Mesenchymal stem cell (in vitro differentiated cells and primary cell): Measurements from ENCODE around the gene ZNF79.

Source experiments
- DNase-seq: peaks from one replicate; pipeline ENCODE4 v3.0.0-alpha.2; 2013
- H2AFZ ChIP-seq: one replicate; pipeline ENCODE4 v1.6.1; 2013; ENCODE audit warnings: low read depth, mild to moderate bottlenecking, control low read depth, inconsistent platforms, low read length, moderate library complexity
- H2AK5ac ChIP-seq: 2 replicates; pipeline ENCODE4 v1.6.1; 2013; ENCODE audit warnings: low read length, moderate library complexity, mild to moderate bottlenecking, inconsistent platforms; ENCODE audit not compliant: severe bottlenecking
- H2BK120ac ChIP-seq: one replicate; pipeline ENCODE4 v1.6.1; 2013; ENCODE audit warnings: low read depth, mild to moderate bottlenecking, inconsistent platforms, low read length, moderate library complexity
- H2BK12ac ChIP-seq, 2 experiments: one replicate each; pipeline ENCODE4 v1.6.1; 2013; ENCODE audit warnings: inconsistent platforms in 2 of 2, low read length in 2 of 2, mild to moderate bottlenecking in 2 of 2, moderate library complexity in 2 of 2, control low read depth in 1 of 2
- H2BK15ac ChIP-seq: one replicate; pipeline ENCODE4 v1.6.1; 2013; ENCODE audit warnings: mild to moderate bottlenecking, low read depth, inconsistent platforms; ENCODE audit not compliant: poor library complexity, severe bottlenecking
- H2BK5ac ChIP-seq: 2 replicates; pipeline ENCODE4 v1.6.1; 2013; ENCODE audit warnings: low read depth, mild to moderate bottlenecking, low read length, control low read depth, inconsistent platforms; ENCODE audit not compliant: poor library complexity, severe bottlenecking
- H3K14ac ChIP-seq, 2 experiments: one replicate each; pipeline ENCODE4 v1.6.1; 2013; ENCODE audit warnings: inconsistent platforms in 2 of 2, low read length in 2 of 2, control low read depth in 1 of 2, mild to moderate bottlenecking in 1 of 2, moderate library complexity in 1 of 2
- H3K18ac ChIP-seq, 2 experiments: one replicate each; pipeline ENCODE4 v1.6.1; 2013; ENCODE audit warnings: inconsistent platforms in 2 of 2, low read length in 2 of 2, control low read depth in 1 of 2, low read depth in 1 of 2, mild to moderate bottlenecking in 1 of 2
- H3K23ac ChIP-seq, 2 experiments: one replicate each; pipeline ENCODE4 v1.6.1; 2013; ENCODE audit warnings: inconsistent platforms in 2 of 2, low read length in 2 of 2, mild to moderate bottlenecking in 2 of 2, moderate library complexity in 2 of 2, control low read depth in 1 of 2
- H3K27ac ChIP-seq: 2 replicates; pipeline ENCODE4 v1.5.1; 2013; ENCODE audit warnings: mild to moderate bottlenecking, moderate library complexity, low read length, control low read depth, inconsistent platforms; ENCODE audit not compliant: poor library complexity, severe bottlenecking
- H3K27me3 ChIP-seq, 2 experiments: 2 replicates each; pipeline versions ENCODE4 v1.6.1 to v1.7.0; 2013; ENCODE audit warnings: low read length in 2 of 2, mild to moderate bottlenecking in 2 of 2, moderate library complexity in 2 of 2, control low read depth in 1 of 2, inconsistent platforms in 1 of 2; ENCODE audit not compliant: control insufficient read depth in 1 of 2, insufficient read depth in 1 of 2
- H3K36me3 ChIP-seq, 2 experiments: 2 replicates each; pipeline versions ENCODE4 v1.6.1 to v1.7.0; 2013; ENCODE audit warnings: low read length in 2 of 2, control low read depth in 1 of 2, inconsistent platforms in 1 of 2, low read depth in 1 of 2, mild to moderate bottlenecking in 1 of 2; ENCODE audit not compliant: insufficient read depth in 2 of 2, control insufficient read depth in 1 of 2
- H3K4ac ChIP-seq, 2 experiments: one replicate each; pipeline ENCODE4 v1.6.1; 2013; ENCODE audit warnings: inconsistent platforms in 2 of 2, low read length in 2 of 2, mild to moderate bottlenecking in 2 of 2, moderate library complexity in 2 of 2, control low read depth in 1 of 2, low read depth in 1 of 2
- H3K4me1 ChIP-seq: 2 replicates; pipeline ENCODE4 v1.6.1; 2013; ENCODE audit warnings: low read depth, low read length, control low read depth; ENCODE audit not compliant: control insufficient read depth, insufficient read depth
- H3K4me2 ChIP-seq: 2 replicates; pipeline ENCODE4 v1.6.1; 2013; ENCODE audit warnings: low read length, mild to moderate bottlenecking, inconsistent platforms; ENCODE audit not compliant: poor library complexity, severe bottlenecking
- H3K4me3 ChIP-seq, 2 experiments: 2 replicates each; pipeline versions ENCODE4 v1.5.1 to v1.7.0; 2013; ENCODE audit warnings: low read length in 2 of 2, mild to moderate bottlenecking in 2 of 2, control low read depth in 1 of 2, low read depth in 1 of 2; ENCODE audit not compliant: insufficient read depth in 1 of 2
- H3K79me1 ChIP-seq: replicated peaks from 2 replicates; pipeline ENCODE4 v1.6.1; 2013; ENCODE audit warnings: mild to moderate bottlenecking, control low read depth, low read length, inconsistent platforms; ENCODE audit not compliant: poor library complexity, severe bottlenecking
- H3K9ac ChIP-seq: 2 replicates; pipeline ENCODE4 v1.7.0; 2013; ENCODE audit warnings: mild to moderate bottlenecking, low read length, moderate library complexity
- H3K9me3 ChIP-seq: 2 replicates; pipeline ENCODE4 v1.7.0; 2013; ENCODE audit warnings: mild to moderate bottlenecking, low read length; ENCODE audit not compliant: control insufficient read depth
- H4K8ac ChIP-seq: one replicate; pipeline ENCODE4 v1.6.1; 2013; ENCODE audit warnings: inconsistent platforms, mild to moderate bottlenecking, low read length, moderate library complexity
- H4K91ac ChIP-seq: one replicate; pipeline ENCODE4 v1.6.1; 2013; ENCODE audit warnings: mild to moderate bottlenecking, low read length, inconsistent platforms
- WGBS: methylation state at CpG from one replicate; pipeline ENCODE4 v1.1.7; 2013; ENCODE audit warnings: mixed read lengths; 5-methylcytosine and 5-hydroxymethylcytosine counted together

Gene ZNF79

DNA sequence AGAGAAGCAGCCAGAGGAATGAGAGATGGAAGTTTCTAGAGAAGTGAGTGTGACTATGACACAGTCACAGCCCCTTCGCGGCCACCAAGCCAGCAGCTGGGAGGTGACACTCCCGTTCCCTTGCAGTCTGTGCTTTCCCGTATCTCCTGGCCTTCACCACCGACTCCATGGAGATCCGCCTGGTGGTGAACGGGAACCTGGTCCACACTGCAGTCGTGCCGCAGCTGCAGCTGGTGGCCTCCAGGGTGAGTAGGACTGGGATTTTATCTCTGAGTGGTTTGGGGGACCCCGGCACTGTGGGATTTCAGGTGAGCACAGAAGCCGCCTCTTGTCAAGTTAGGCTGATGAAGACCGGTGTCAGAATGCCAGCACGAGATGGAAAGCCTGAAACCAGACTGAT is 39.3 kb upstream of the ZNF79 start:
- H2AFZ ChIP-seq: no peak overlapping the region
- H3K4me3 ChIP-seq: no peak overlapping the region
- H3K79me1 ChIP-seq: no peaks in the 10 kb centered on the region
- WGBS: 84% methylated on average over 13 of the region's 13 CpGs
- H3K14ac ChIP-seq: no peak overlapping the region
- DNase-seq: no peak
- H2BK5ac ChIP-seq: no peak overlapping the region
- H3K9ac ChIP-seq: no peak overlapping the region
- no peak overlapping the region for H3K23ac ChIP-seq
- H2BK12ac ChIP-seq: no peak overlapping the region
- H4K91ac ChIP-seq: no peak overlapping the region
- H3K36me3 ChIP-seq: no peaks in the 10 kb centered on the region
- no peak overlapping the region for H2BK15ac ChIP-seq
- no peak overlapping the region for H3K27ac ChIP-seq
- no peak overlapping the region for H4K8ac ChIP-seq
- no peak overlapping the region for H2BK120ac ChIP-seq
- no peak overlapping the region for H2AK5ac ChIP-seq
- H3K9me3 ChIP-seq: no peaks in the 10 kb centered on the region
- no peak overlapping the region for H3K4me2 ChIP-seq
- H3K4me1 ChIP-seq: peaks cover 16% of the 10 kb centered on the region
- peak overlapping the region in 1 of 2 experiments; percentile 26 for H3K18ac ChIP-seq
- no peak overlapping the region for H3K4ac ChIP-seq
- peaks cover 29 to 91% of the 10 kb centered on the region in 2 experiments for H3K27me3 ChIP-seq

DNA sequence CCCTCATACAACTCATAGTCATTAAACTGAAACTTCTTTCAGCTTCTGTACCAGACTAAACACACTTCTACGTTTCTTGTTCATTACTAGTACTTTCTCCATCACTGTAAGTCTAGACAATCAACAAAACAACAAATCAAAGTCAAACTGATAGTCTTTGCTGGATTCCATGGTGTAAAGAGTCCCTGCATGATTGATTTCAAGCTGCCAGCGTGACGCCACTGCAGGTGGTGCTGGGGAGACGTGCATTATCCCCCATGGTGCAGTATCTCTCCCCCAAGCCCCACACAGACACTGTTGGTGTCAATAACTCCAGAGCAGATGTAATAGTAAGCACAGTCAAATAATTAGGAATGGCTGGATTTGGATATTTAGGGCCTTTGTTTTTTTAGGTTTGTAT is 37.9 kb upstream of the ZNF79 start:
- H3K9ac ChIP-seq: no peak overlapping the region
- H2BK5ac ChIP-seq: no peak overlapping the region
- no peak overlapping the region for H2BK15ac ChIP-seq
- H3K79me1 ChIP-seq: no peaks in the 10 kb centered on the region
- no peak overlapping the region for H3K4me2 ChIP-seq
- no peaks in the 10 kb centered on the region for H3K9me3 ChIP-seq
- H2AK5ac ChIP-seq: no peak overlapping the region
- no peak overlapping the region for H3K4ac ChIP-seq
- no peak for DNase-seq
- 68% methylated on average over 4 of the region's 4 CpGs for WGBS
- no peak overlapping the region for H4K8ac ChIP-seq
- no peak overlapping the region for H2BK120ac ChIP-seq
- peaks cover 29 to 88% of the 10 kb centered on the region in 2 experiments for H3K27me3 ChIP-seq
- no peak overlapping the region for H4K91ac ChIP-seq
- H2BK12ac ChIP-seq: no peak overlapping the region
- H3K4me3 ChIP-seq: no peak overlapping the region
- H3K36me3 ChIP-seq: no peaks in the 10 kb centered on the region
- no peak overlapping the region for H3K23ac ChIP-seq
- no peak overlapping the region for H3K18ac ChIP-seq
- H3K14ac ChIP-seq: no peak overlapping the region
- no peak overlapping the region for H3K27ac ChIP-seq
- no peak overlapping the region for H2AFZ ChIP-seq
- H3K4me1 ChIP-seq: peaks cover 21% of the 10 kb centered on the region

DNA sequence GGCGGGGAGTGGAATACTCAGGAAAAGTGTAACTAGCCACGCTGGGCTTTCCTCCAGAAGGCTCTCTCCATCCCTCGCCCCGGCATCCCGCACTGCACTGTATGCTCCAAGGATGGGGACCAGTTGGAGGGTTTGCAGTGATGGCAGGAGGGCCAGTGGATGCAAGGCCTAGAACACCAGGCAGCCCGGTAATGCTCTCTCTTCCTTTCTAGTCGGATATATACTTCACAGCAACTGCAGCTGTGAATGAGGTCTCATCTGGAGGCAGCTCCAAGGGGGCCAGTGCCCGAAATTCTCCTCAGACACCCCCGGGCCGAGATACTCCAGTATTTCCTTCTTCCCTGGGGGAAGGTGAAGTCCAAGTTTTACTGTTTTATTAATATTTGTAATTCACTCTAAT is 37.2 kb upstream of the ZNF79 start:
- no peak for DNase-seq
- H3K27ac ChIP-seq: no peak overlapping the region

DNA sequence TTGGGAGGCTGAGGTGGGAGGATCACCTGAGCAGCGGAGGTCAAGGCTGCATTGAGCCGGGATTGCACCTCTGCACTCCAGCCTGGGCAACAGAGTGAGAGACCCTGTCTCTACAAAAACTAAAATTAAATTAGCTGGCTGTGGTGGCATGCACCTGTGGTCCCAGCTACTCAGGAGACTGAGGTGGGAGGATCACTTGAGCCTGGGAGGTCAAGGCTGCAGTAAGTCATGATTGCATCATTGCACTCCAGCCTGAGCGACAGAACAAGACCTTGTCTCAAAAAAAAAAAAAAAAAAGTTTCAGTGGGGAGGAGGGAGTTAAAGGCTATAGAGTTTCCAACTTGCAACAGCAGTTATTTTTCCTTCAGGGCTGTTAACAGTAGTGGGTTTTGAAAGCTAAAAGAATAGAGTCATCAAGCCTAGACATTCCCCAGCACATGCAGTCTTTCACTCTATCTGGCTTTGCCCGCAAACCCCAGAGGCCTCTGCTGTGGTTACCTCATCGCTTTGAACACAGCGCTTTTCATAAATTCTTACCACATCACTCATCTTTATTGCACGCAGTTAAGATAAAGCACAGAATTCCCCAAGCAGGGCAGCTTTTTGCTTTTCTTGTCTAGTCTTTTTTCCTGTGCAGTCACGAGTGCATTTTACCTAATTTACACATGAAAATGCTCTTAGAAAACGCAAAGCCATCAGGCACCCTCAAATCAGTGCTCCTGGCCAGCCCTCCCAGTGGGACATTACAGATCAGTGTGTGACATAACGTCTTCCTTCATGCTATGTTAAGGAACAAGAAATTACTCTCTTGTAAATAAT is 35.9 kb upstream of the ZNF79 start:
- H3K18ac ChIP-seq: peak overlapping the region in 1 of 2 experiments; percentile 28
- no peak overlapping the region for H3K23ac ChIP-seq
- H3K4me2 ChIP-seq: peak overlapping the region; percentile 20
- no peak overlapping the region for H4K91ac ChIP-seq
- H2AFZ ChIP-seq: no peak overlapping the region
- peaks cover 22 to 89% of the 10 kb centered on the region in 2 experiments for H3K27me3 ChIP-seq
- WGBS: 25% methylated on average over 9 of the region's 10 CpGs
- peak overlapping the region; percentile 57 for H3K27ac ChIP-seq
- H3K4me3 ChIP-seq: no peak overlapping the region
- no peak overlapping the region for H2BK5ac ChIP-seq
- DNase-seq: peak; percentile 97
- H3K36me3 ChIP-seq: no peaks in the 10 kb centered on the region
- no peak overlapping the region for H3K14ac ChIP-seq
- H2BK12ac ChIP-seq: no peak overlapping the region
- peak overlapping the region; percentile 46 for H3K9ac ChIP-seq
- no peaks in the 10 kb centered on the region for H3K9me3 ChIP-seq
- H4K8ac ChIP-seq: no peak overlapping the region
- H3K79me1 ChIP-seq: no peaks in the 10 kb centered on the region
- H3K4me1 ChIP-seq: peaks cover 20% of the 10 kb centered on the region
- no peak overlapping the region for H3K4ac ChIP-seq
- no peak overlapping the region for H2BK15ac ChIP-seq
- H2AK5ac ChIP-seq: no peak overlapping the region
- no peak overlapping the region for H2BK120ac ChIP-seq

More for the DNA sequence above, 37.2 kb upstream of the ZNF79 start:
- Histone ChIP-seq H3K36me3 (no peaks in the 10 kb centered on the region), H3K4me2 (no peak overlapping the region), H3K27me3 (peaks cover 29 to 89% of the 10 kb centered on the region in 2 experiments), H3K4ac (no peak overlapping the region), H3K4me1 (peaks cover 20% of the 10 kb centered on the region), H3K14ac (peak overlapping the region in 1 of 2 experiments; percentile 26), H2BK15ac (no peak overlapping the region), H3K9ac (no peak overlapping the region), H4K8ac (no peak overlapping the region), H3K4me3 (no peak overlapping the region), H2AFZ (no peak overlapping the region), H2BK120ac (no peak overlapping the region), H3K79me1 (no peaks in the 10 kb centered on the region), H2AK5ac (no peak overlapping the region), H3K23ac (no peak overlapping the region), H3K9me3 (no peaks in the 10 kb centered on the region), H2BK5ac (no peak overlapping the region), H2BK12ac (no peak overlapping the region), H3K18ac (no peak overlapping the region), H4K91ac (no peak overlapping the region)
- 96% methylated on average over 7 of the region's 10 CpGs for WGBS
